BE2C (cell line): Measurements from ENCODE around the gene HOXC9.

Source experiments
- DNase-seq: peaks from one replicate; pipeline ENCODE4 v3.0.0-alpha.2; 2020
- H3K27me3 ChIP-seq: fragments of 250-450 bp; sonication (Bioruptor Pico); 2 replicates; pipeline ENCODE4 v1.5.1; 2020; ENCODE audit warnings: mild to moderate bottlenecking
- H3K36me3 ChIP-seq: fragments of 250-450 bp; sonication (Bioruptor Pico); 2 replicates; pipeline ENCODE4 v1.5.1; 2020; ENCODE audit warnings: mild to moderate bottlenecking
- H3K4me1 ChIP-seq: fragments of 250-450 bp; sonication (Bioruptor Pico); 2 replicates; pipeline ENCODE4 v1.5.1; 2020
- H3K4me3 ChIP-seq: 2 replicates; pipeline ENCODE4 v1.5.1; 2011; ENCODE audit warnings: low read depth, low read length
- H3K9me3 ChIP-seq: fragments of 250-450 bp; sonication (Bioruptor Pico); 2 replicates; pipeline ENCODE4 v1.5.1; 2020
- TF ChIP-seq, protein P1 (sequence below): IDR thresholded peaks from 2 replicates; pipeline ENCODE4 v1.5.1; 2012; ENCODE audit warnings: mild to moderate bottlenecking, low read depth, low read length

The HOXC9 gene

DNA sequence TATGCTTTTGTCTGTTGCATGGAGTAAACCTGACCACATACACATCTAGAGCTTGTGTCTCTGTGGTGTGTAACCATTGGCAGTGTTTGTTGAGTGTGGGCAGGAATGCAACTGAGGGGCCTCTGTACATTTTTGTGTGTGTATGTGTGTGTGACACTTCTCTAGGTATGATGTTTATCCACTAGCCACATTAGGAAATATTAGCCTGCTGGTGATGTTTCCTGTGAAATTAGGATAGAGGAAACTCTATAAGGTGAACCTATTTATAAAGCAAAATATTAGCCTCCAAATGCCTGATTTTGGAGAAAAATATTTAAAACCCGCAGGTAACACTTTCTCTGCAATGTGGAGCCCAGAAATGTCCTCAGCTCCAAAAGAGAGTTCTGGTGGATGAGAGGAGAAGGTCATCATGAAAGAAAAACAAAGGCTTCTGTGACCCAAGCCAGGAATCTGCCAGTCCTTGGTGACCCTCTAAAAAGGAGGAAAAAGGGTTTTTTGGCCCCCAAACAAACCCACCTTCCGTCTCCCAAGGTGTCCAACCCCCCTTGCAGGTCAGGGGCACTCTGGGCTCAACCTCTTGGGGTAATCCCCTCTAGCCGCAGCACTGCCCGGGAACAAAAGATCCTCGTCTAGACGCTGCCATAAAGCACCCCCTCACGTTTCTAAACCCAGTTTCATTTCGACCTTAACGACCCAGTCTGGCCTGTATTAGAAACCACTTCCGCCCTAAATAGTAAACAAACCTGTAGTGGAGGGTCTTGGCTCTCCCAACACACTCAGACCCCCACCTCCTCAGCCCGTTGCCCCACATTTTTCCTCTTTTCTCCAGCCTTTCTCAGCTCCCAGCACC lies 22.1 kb upstream of the HOXC9 start:
- no peak for DNase-seq
- Histone ChIP-seq H3K36me3 (no peaks in the 10 kb centered on the region), H3K4me3 (no peak overlapping the region), H3K4me1 (no peaks in the 10 kb centered on the region), H3K27me3 (peaks cover 16% of the 10 kb centered on the region), H3K9me3 (no peaks in the 10 kb centered on the region)
- TF ChIP-seq, protein P1, sequence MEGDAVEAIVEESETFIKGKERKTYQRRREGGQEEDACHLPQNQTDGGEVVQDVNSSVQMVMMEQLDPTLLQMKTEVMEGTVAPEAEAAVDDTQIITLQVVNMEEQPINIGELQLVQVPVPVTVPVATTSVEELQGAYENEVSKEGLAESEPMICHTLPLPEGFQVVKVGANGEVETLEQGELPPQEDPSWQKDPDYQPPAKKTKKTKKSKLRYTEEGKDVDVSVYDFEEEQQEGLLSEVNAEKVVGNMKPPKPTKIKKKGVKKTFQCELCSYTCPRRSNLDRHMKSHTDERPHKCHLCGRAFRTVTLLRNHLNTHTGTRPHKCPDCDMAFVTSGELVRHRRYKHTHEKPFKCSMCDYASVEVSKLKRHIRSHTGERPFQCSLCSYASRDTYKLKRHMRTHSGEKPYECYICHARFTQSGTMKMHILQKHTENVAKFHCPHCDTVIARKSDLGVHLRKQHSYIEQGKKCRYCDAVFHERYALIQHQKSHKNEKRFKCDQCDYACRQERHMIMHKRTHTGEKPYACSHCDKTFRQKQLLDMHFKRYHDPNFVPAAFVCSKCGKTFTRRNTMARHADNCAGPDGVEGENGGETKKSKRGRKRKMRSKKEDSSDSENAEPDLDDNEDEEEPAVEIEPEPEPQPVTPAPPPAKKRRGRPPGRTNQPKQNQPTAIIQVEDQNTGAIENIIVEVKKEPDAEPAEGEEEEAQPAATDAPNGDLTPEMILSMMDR, result no peak

DNA sequence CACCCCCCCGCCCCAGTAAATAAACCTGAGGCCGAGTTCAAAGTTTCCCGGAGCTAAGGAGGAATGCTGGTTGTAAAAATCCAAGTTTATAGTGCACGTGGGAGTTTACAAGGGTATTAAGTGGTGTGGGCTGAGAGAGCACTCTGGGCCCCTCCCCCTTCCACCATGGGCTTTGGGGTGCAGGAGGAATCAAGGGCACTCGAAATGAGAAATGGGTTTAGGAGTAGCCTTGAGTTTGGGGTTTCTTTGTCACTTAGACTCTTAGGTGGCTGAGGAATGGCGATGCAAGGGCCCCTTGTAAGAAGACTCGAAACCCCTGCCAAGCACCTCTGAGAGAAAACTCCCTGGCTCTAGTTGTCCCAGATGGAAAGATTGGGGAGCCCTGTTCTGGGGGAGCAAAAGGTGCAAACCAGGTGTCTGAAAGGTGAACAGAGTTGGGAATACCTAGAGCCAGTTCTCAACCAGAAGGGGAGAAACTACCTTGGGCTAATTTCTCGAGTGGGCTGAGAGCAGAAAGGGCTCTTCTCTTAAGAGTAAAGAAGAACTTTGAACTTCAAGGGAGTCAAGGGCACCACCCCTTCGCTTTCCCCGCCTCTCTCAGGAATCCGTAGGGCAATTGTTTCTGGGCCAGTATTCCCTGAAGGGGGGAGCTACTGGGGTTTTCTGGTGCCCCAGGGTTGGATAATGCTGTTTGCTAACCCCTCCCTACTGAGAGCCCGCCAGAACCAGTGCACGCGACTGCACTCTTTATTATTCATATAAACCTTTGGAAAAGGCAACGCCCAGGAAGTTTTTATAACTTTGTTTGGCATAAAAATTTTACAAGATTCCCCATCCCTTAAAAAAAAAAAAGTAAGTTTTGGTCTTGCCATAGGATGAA lies 21.2 kb upstream of the HOXC9 start:
- Histone ChIP-seq H3K9me3 (no peaks in the 10 kb centered on the region), H3K27me3 (peaks cover 7% of the 10 kb centered on the region), H3K4me1 (no peaks in the 10 kb centered on the region), H3K4me3 (no peak overlapping the region), H3K36me3 (no peaks in the 10 kb centered on the region)
- TF ChIP-seq, protein P1, result no peak
- DNase-seq, result no peak

DNA sequence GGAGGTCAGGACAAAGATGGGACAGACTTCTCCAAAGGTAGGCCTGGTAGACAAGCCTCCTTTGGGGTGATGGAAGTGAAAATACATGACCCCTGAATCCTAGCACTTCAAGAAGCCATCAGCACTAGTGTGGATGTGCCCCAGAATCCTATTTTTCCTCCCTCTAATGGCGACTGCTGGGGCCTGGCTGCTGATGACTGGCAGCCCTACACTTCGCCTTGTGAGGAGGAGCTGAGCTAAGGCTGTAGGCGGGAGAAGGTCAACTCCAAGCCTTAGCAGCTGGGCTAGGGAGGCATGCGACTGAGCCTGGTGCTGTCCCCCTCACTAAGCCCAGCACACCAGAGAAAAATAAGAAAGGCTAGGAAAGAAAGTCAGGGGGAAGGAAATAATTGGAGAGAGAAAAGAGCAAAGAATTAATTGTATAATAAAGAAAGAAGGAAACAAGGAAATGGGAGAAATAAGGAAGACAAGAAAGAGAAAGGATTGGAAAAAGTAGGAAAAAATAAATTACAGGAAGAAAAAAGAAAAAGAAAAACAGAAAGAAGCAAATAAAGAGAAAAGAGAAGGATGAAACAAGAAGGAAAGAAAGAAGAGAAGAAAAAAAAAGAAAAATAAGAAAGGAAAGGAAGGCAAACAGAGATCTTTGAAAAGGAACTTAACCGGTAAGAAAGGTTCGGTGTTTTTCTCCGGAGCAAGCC lies 19.7 kb upstream of the HOXC9 start:
- DNase-seq, result no peak
- Histone ChIP-seq H3K9me3 (no peaks in the 10 kb centered on the region), H3K36me3 (no peaks in the 10 kb centered on the region), H3K4me3 (no peak overlapping the region), H3K27me3 (peaks cover 1% of the 10 kb centered on the region), H3K4me1 (no peaks in the 10 kb centered on the region)
- TF ChIP-seq, protein P1, result no peak

DNA sequence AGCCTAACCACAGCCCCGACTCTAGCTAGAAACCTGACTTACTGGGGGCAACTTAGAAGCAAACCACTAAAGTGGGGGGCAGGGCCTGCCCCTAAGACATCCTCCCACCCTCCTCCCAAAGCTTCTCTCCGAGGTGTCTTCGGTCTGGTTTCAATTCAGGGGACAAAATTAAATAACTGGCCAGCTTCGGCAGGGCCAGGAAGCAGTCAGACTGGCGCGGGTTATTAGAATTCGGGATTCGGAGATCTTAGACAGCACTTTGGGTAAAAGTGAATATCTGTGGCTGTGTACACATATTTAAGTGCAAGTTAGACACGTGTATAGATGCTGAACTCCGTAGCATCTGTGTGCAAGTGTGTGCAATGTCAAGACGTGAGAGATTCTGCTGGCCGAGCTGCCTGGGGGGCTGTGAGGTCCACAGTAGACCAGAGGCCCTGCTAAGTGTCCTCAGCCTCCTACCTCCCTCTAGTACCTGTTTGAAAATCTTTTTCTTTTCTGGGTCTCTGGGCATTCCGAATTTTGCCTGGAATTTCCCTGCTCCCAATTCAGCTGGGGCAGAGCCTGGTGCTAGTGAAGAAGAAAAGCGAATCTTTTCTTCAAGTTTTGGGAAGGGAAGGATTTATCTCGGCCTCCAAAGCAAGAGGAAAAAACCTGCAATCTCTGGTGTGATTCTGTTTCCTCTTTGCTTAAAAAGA lies 19.0 kb upstream of the HOXC9 start:
- TF ChIP-seq, protein P1, result no peak
- Histone ChIP-seq H3K36me3 (no peaks in the 10 kb centered on the region), H3K4me1 (no peaks in the 10 kb centered on the region), H3K9me3 (no peaks in the 10 kb centered on the region), H3K27me3 (peaks cover 8% of the 10 kb centered on the region), H3K4me3 (no peak overlapping the region)
- no peak for DNase-seq

DNA sequence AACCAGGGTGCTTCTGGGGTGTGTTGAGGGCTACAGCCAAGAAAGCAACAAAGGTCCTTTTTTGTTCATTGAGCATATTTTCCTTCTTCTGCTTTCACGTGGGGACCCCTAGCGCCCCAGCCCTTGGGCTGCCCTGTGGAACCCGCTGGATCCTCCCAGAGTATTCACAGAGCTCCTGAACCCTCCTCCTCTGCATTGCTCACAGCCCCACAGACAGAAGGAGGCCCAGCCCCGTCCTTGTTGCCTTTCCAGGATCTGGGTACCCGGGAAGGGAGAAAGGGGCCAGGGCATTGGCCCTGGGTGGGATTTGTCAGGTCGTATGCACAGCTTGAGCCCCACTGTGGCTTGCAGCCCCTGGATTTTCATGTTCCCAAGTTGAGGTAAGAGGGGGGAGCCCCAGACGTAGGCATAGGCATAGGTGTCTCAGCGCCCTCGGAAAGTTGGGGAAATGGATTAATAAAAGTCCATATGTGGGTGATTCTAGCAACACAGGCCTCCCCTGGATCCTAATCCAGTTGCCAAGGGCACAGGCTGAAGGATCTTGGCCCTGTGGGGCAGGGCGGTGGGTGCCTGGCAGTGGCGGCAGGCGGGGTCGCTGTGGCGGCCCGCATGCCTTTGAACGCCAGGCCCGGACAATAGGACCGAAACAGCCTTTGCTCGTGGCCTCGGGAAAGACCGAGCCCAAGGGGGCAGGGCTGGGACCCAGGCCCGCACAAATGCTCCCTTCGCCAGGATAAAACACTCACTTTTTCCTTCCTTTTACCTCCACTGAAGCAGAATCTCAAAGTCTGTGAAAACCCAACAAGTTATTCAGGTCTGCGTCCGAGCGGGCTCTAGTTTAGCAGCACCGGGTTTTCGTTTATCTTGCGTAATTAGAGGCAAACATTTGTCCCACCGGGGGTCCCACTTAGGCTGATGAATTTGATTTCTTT lies 18.1 kb upstream of the HOXC9 start:
- Histone ChIP-seq H3K9me3 (no peaks in the 10 kb centered on the region), H3K4me1 (no peaks in the 10 kb centered on the region), H3K36me3 (no peaks in the 10 kb centered on the region), H3K4me3 (no peak overlapping the region), H3K27me3 (peaks cover 18% of the 10 kb centered on the region)
- DNase-seq, result no peak
- TF ChIP-seq, protein P1, result no peak
